ENCODE results near the gene SLC38A9.

GRCh38 chr5:55636177-55636576 lies 75.9 kb downstream of the SLC38A9 start:
- TF ChIP-seq EZH2 (IDR thresholded peaks at IDR 0.05; ENCODE audit: insufficient read depth, poor library complexity, severe bottlenecking) (no peak), EZH2phosphoT487 (IDR thresholded peaks at IDR 0.05; ENCODE audit: insufficient read depth, low read depth) (no peak)

All from GM23248 (cell line).